Measurements from ENCODE around the gene PNPO.

Gene PNPO

GRCh38 chr17:47902039-47902744 is 39.2 kb upstream of the PNPO start:
- Histone ChIP-seq H3K4me1 (ENCODE audit: control insufficient read depth, insufficient read depth, low read length) (peaks cover 46% of the 10 kb centered on the region), H3K9me3 (ENCODE audit: control insufficient read depth, low read length) (no peaks in the 10 kb centered on the region), H3K27ac (ENCODE audit: insufficient read depth, low read depth, low read length, poor library complexity, severe bottlenecking) (no peak overlapping the region), H3K36me3 (ENCODE audit: control insufficient read depth, insufficient read depth, low read length) (no peaks in the 10 kb centered on the region), H3K27me3 (ENCODE audit: control insufficient read depth, insufficient read depth, low read length, poor library complexity, severe bottlenecking) (no peaks in the 10 kb centered on the region), H3K4me3 (ENCODE audit: insufficient read depth, low read depth, low read length) (no peak overlapping the region)
- 46 to 51% methylated on average over 4 of the region's 4 CpGs for WGBS, 2 experiments

GRCh38 chr17:47905221-47905733 is 36.1 kb upstream of the PNPO start:
- no peaks in the 10 kb centered on the region for H3K9me3 ChIP-seq (ENCODE audit: control insufficient read depth, low read length)
- no peaks in the 10 kb centered on the region for H3K36me3 ChIP-seq (ENCODE audit: control insufficient read depth, insufficient read depth, low read length)
- no peak overlapping the region for H3K4me3 ChIP-seq (ENCODE audit: insufficient read depth, low read depth, low read length)
- H3K27ac ChIP-seq (ENCODE audit: insufficient read depth, low read depth, low read length, poor library complexity, severe bottlenecking) = peak overlapping the region; percentile 62
- WGBS, 2 experiments = 83 to 84% methylated on average over 8 of the region's 8 CpGs
- H3K4me1 ChIP-seq (ENCODE audit: control insufficient read depth, insufficient read depth, low read length) = peaks cover 34% of the 10 kb centered on the region
- no peaks in the 10 kb centered on the region for H3K27me3 ChIP-seq (ENCODE audit: control insufficient read depth, insufficient read depth, low read length, poor library complexity, severe bottlenecking)

- Histone ChIP-seq H3K4me1 (ENCODE audit: control insufficient read depth, insufficient read depth, low read length) (peaks cover 22% of the 10 kb centered on the region), H3K27me3 (ENCODE audit: control insufficient read depth, insufficient read depth, low read length, poor library complexity, severe bottlenecking) (no peaks in the 10 kb centered on the region), H3K9me3 (ENCODE audit: control insufficient read depth, low read length) (no peaks in the 10 kb centered on the region), H3K4me3 (ENCODE audit: insufficient read depth, low read depth, low read length) (no peak overlapping the region), H3K36me3 (ENCODE audit: control insufficient read depth, insufficient read depth, low read length) (no peaks in the 10 kb centered on the region), H3K27ac (ENCODE audit: insufficient read depth, low read depth, low read length, poor library complexity, severe bottlenecking) (no peak overlapping the region)
- WGBS, 2 experiments = 94 to 96% methylated on average over 3 of the region's 3 CpGs
These were observed 34.9 kb upstream of the PNPO start for GRCh38 chr17:47906443-47906842.

GRCh38 chr17:47907932-47908562 is 33.3 kb upstream of the PNPO start:
- WGBS, 2 experiments = 94 to 96% methylated on average over 8 of the region's 8 CpGs
- no peaks in the 10 kb centered on the region for H3K27me3 ChIP-seq (ENCODE audit: control insufficient read depth, insufficient read depth, low read length, poor library complexity, severe bottlenecking)
- no peak overlapping the region for H3K4me3 ChIP-seq (ENCODE audit: insufficient read depth, low read depth, low read length)
- H3K27ac ChIP-seq (ENCODE audit: insufficient read depth, low read depth, low read length, poor library complexity, severe bottlenecking) = no peak overlapping the region
- H3K9me3 ChIP-seq (ENCODE audit: control insufficient read depth, low read length) = no peaks in the 10 kb centered on the region
- no peaks in the 10 kb centered on the region for H3K36me3 ChIP-seq (ENCODE audit: control insufficient read depth, insufficient read depth, low read length)
- H3K4me1 ChIP-seq (ENCODE audit: control insufficient read depth, insufficient read depth, low read length) = peaks cover 7% of the 10 kb centered on the region

GRCh38 chr17:47913050-47913449 is 28.3 kb upstream of the PNPO start:
- no peaks in the 10 kb centered on the region for H3K4me1 ChIP-seq (ENCODE audit: control insufficient read depth, insufficient read depth, low read length)
- no peaks in the 10 kb centered on the region for H3K36me3 ChIP-seq (ENCODE audit: control insufficient read depth, insufficient read depth, low read length)
- WGBS, 2 experiments = 85 to 89% methylated on average over 2 of the region's 2 CpGs

GRCh38 chr17:47914306-47914948 is 26.9 kb upstream of the PNPO start:
- Histone ChIP-seq H3K4me1 (ENCODE audit: control insufficient read depth, insufficient read depth, low read length) (no peaks in the 10 kb centered on the region), H3K9me3 (ENCODE audit: control insufficient read depth, low read length) (no peaks in the 10 kb centered on the region), H3K4me3 (ENCODE audit: insufficient read depth, low read depth, low read length) (no peak overlapping the region), H3K27ac (ENCODE audit: insufficient read depth, low read depth, low read length, poor library complexity, severe bottlenecking) (no peak overlapping the region), H3K36me3 (ENCODE audit: control insufficient read depth, insufficient read depth, low read length) (no peaks in the 10 kb centered on the region), H3K27me3 (ENCODE audit: control insufficient read depth, insufficient read depth, low read length, poor library complexity, severe bottlenecking) (no peaks in the 10 kb centered on the region)
- WGBS, 2 experiments = 92 to 93% methylated on average over 4 of the region's 4 CpGs

More at GRCh38 chr17:47913050-47913449, 28.3 kb upstream of the PNPO start:
- Histone ChIP-seq H3K27me3 (ENCODE audit: control insufficient read depth, insufficient read depth, low read length, poor library complexity, severe bottlenecking) (no peaks in the 10 kb centered on the region), H3K9me3 (ENCODE audit: control insufficient read depth, low read length) (no peaks in the 10 kb centered on the region), H3K27ac (ENCODE audit: insufficient read depth, low read depth, low read length, poor library complexity, severe bottlenecking) (no peak overlapping the region), H3K4me3 (ENCODE audit: insufficient read depth, low read depth, low read length) (no peak overlapping the region)

- whole genome bisulfite sequencing, 2 experiments = 92 to 95% methylated on average over 12 of the region's 12 CpGs
- no peak overlapping the region for H3K27ac ChIP-seq (ENCODE audit: insufficient read depth, low read depth, low read length, poor library complexity, severe bottlenecking)
These were observed 25.5 kb upstream of the PNPO start for GRCh38 chr17:47915776-47916398.

GRCh38 chr17:47916489-47917208 is 24.7 kb upstream of the PNPO start:
- no peak overlapping the region for H3K4me3 ChIP-seq (ENCODE audit: insufficient read depth, low read depth, low read length)
- no peaks in the 10 kb centered on the region for H3K36me3 ChIP-seq (ENCODE audit: control insufficient read depth, insufficient read depth, low read length)
- H3K27ac ChIP-seq (ENCODE audit: insufficient read depth, low read depth, low read length, poor library complexity, severe bottlenecking) = no peak overlapping the region
- no peaks in the 10 kb centered on the region for H3K9me3 ChIP-seq (ENCODE audit: control insufficient read depth, low read length)
- WGBS, 2 experiments = 88 to 91% methylated on average over 19 of the region's 19 CpGs
- H3K27me3 ChIP-seq (ENCODE audit: control insufficient read depth, insufficient read depth, low read length, poor library complexity, severe bottlenecking) = no peaks in the 10 kb centered on the region
- H3K4me1 ChIP-seq (ENCODE audit: control insufficient read depth, insufficient read depth, low read length) = no peaks in the 10 kb centered on the region

More at GRCh38 chr17:47915776-47916398, 25.5 kb upstream of the PNPO start:
- Histone ChIP-seq H3K27me3 (ENCODE audit: control insufficient read depth, insufficient read depth, low read length, poor library complexity, severe bottlenecking) (no peaks in the 10 kb centered on the region), H3K36me3 (ENCODE audit: control insufficient read depth, insufficient read depth, low read length) (no peaks in the 10 kb centered on the region), H3K4me1 (ENCODE audit: control insufficient read depth, insufficient read depth, low read length) (no peaks in the 10 kb centered on the region), H3K4me3 (ENCODE audit: insufficient read depth, low read depth, low read length) (no peak overlapping the region), H3K9me3 (ENCODE audit: control insufficient read depth, low read length) (no peaks in the 10 kb centered on the region)

GRCh38 chr17:47917581-47917980 is 23.8 kb upstream of the PNPO start:
- H3K36me3 ChIP-seq (ENCODE audit: control insufficient read depth, insufficient read depth, low read length) = no peaks in the 10 kb centered on the region
- WGBS, 2 experiments = 95% methylated on average over 2 of the region's 2 CpGs
- no peaks in the 10 kb centered on the region for H3K9me3 ChIP-seq (ENCODE audit: control insufficient read depth, low read length)

More at GRCh38 chr17:47917581-47917980, 23.8 kb upstream of the PNPO start:
- no peak overlapping the region for H3K27ac ChIP-seq (ENCODE audit: insufficient read depth, low read depth, low read length, poor library complexity, severe bottlenecking)
- H3K4me1 ChIP-seq (ENCODE audit: control insufficient read depth, insufficient read depth, low read length) = no peaks in the 10 kb centered on the region
- no peak overlapping the region for H3K4me3 ChIP-seq (ENCODE audit: insufficient read depth, low read depth, low read length)
- no peaks in the 10 kb centered on the region for H3K27me3 ChIP-seq (ENCODE audit: control insufficient read depth, insufficient read depth, low read length, poor library complexity, severe bottlenecking)

Data from ectodermal cell (in vitro differentiated cells).